ENCODE measurements around the gene DLGAP3.
"Not testable (repeated sequence)": the region's sequence is repeated elsewhere in the genome, so short reads cannot be mapped to it uniquely, and the experiment has no call there.

Gene DLGAP3

GRCh38 chr1:34929497-34929852, at the start of gene DLGAP3:
Gene DLGAP3 (minus strand): TSS chr1:34929650. CDS start chr1:34905383, 24,267 bp downstream.
- no peak for DNase-seq (ENCODE audit: low read depth in 1 of 2, low spot score in 1 of 2)

GRCh38 chr1:34978921-34979320, 49.5 kb upstream of the DLGAP3 start:
- no peak for DNase-seq (ENCODE audit: low read depth in 1 of 2, low spot score in 1 of 2)

- DNase-seq (ENCODE audit: low read depth in 1 of 2, low spot score in 1 of 2), result no peak
Observed at GRCh38 chr1:34977858-34978257, 48.4 kb upstream of the DLGAP3 start.

GRCh38 chr1:34977210-34977471, 47.7 kb upstream of the DLGAP3 start:
- no peak for DNase-seq (ENCODE audit: low read depth in 1 of 2, low spot score in 1 of 2)

- no peak for DNase-seq (ENCODE audit: low read depth in 1 of 2, low spot score in 1 of 2)
Observed at GRCh38 chr1:34976384-34977209, 47.1 kb upstream of the DLGAP3 start.

GRCh38 chr1:34975771-34976170, 46.3 kb upstream of the DLGAP3 start:
- DNase-seq (ENCODE audit: low read depth in 1 of 2, low spot score in 1 of 2), result no peak

- DNase-seq (ENCODE audit: low read depth in 1 of 2, low spot score in 1 of 2), result no peak
Observed at GRCh38 chr1:34975338-34975737, 45.9 kb upstream of the DLGAP3 start.

- no peak for DNase-seq (ENCODE audit: low read depth in 1 of 2, low spot score in 1 of 2)
Observed at GRCh38 chr1:34974626-34975025, 45.2 kb upstream of the DLGAP3 start.

GRCh38 chr1:34973326-34973725, 43.9 kb upstream of the DLGAP3 start:
- DNase-seq (ENCODE audit: low read depth in 1 of 2, low spot score in 1 of 2), result no peak

- no peak for DNase-seq (ENCODE audit: low read depth in 1 of 2, low spot score in 1 of 2)
Observed at GRCh38 chr1:34970829-34971228, 41.4 kb upstream of the DLGAP3 start.

- DNase-seq (ENCODE audit: low read depth in 1 of 2, low spot score in 1 of 2), result no peak
Observed at GRCh38 chr1:34970220-34970735, 40.8 kb upstream of the DLGAP3 start.

- not testable (repeated sequence) for DNase-seq (ENCODE audit: low read depth in 1 of 2, low spot score in 1 of 2)
Observed at GRCh38 chr1:34968297-34968696, 38.8 kb upstream of the DLGAP3 start.

- DNase-seq (ENCODE audit: low read depth in 1 of 2, low spot score in 1 of 2), result not testable (repeated sequence)
Observed at GRCh38 chr1:34967672-34968071, 38.2 kb upstream of the DLGAP3 start.

GRCh38 chr1:34965597-34965996, 36.1 kb upstream of the DLGAP3 start:
- DNase-seq (ENCODE audit: low read depth in 1 of 2, low spot score in 1 of 2), result no peak

- no peak for DNase-seq (ENCODE audit: low read depth in 1 of 2, low spot score in 1 of 2)
Observed at GRCh38 chr1:34950428-34950827, 21.0 kb upstream of the DLGAP3 start.

- not testable (repeated sequence) for DNase-seq (ENCODE audit: low read depth in 1 of 2, low spot score in 1 of 2)
Observed at GRCh38 chr1:34948739-34949138, 19.3 kb upstream of the DLGAP3 start.

- not testable (repeated sequence) for DNase-seq (ENCODE audit: low read depth in 1 of 2, low spot score in 1 of 2)
Observed at GRCh38 chr1:34947641-34948314, 18.3 kb upstream of the DLGAP3 start.

- DNase-seq (ENCODE audit: low read depth in 1 of 2, low spot score in 1 of 2), result no peak
Observed at GRCh38 chr1:34946211-34946610, 16.8 kb upstream of the DLGAP3 start.

- not testable (repeated sequence) for DNase-seq (ENCODE audit: low read depth in 1 of 2, low spot score in 1 of 2)
Observed at GRCh38 chr1:34941798-34942197, 12.3 kb upstream of the DLGAP3 start.

GRCh38 chr1:34930702-34931071, 1.2 kb upstream of the DLGAP3 start:
- DNase-seq (ENCODE audit: low read depth in 1 of 2, low spot score in 1 of 2), result no peak

GRCh38 chr1:34929853-34930701, 627 bp upstream of the DLGAP3 start:
- DNase-seq (ENCODE audit: low read depth in 1 of 2, low spot score in 1 of 2), result no peak

Measured in activated T-helper 1 cell treated with anti-CD3 and anti-CD28 coated beads, Interleukin-2, amount 50 U/mL, for 16 hours (primary cell).